HepG2 (cell line): ENCODE results near the gene METTL4.

ENCODE experiments used
- ELF4 ChIP-seq: sonication (generic); formaldehyde crosslinking; IDR thresholded peaks from 2 replicates; pipeline ENCODE4 v1.5.0; 2020; ENCODE audit warnings: missing genetic modification reagents, mild to moderate bottlenecking, moderate library complexity, borderline replicate concordance
- EZH2 ChIP-seq: conservative IDR thresholded peaks from 2 replicates; pipeline ENCODE4 v1.6.1; 2012; ENCODE audit warnings: mild to moderate bottlenecking, low read depth, low read length, moderate library complexity
- MXI1 ChIP-seq: IDR thresholded peaks from 3 replicates; pipeline ENCODE4 v1.6.1; 2012; ENCODE audit warnings: low read depth, low read length, inconsistent platforms, borderline replicate concordance
- PRDM10 ChIP-seq: sonication (generic); formaldehyde crosslinking; IDR thresholded peaks from 2 replicates; pipeline ENCODE4 v1.4.0; 2020; ENCODE audit warnings: low read depth, missing genetic modification reagents
- RAD21 ChIP-seq: fragments of 450-650 bp; formaldehyde crosslinking; IDR thresholded peaks from 2 replicates; pipeline ENCODE4 v1.5.0; 2020; ENCODE audit warnings: mild to moderate bottlenecking
- SKI ChIP-seq: fragments of 450-650 bp; IDR thresholded peaks from one replicate; pipeline ENCODE4 v1.6.1; 2018; ENCODE audit warnings: mild to moderate bottlenecking; ENCODE audit not compliant: partially characterized antibody
- ZBTB7A ChIP-seq: sonication (generic); formaldehyde crosslinking; IDR thresholded peaks from 2 replicates; pipeline ENCODE4 v1.8.0; 2022; ENCODE audit warnings: mild to moderate bottlenecking, missing genetic modification reagents
- ZNF274 ChIP-seq: sonication (generic); formaldehyde crosslinking; IDR thresholded peaks from 2 replicates; pipeline ENCODE4 v1.5.1; 2020; ENCODE audit warnings: mild to moderate bottlenecking, missing genetic modification reagents
- ZNF740 ChIP-seq: sonication (generic); formaldehyde crosslinking; IDR thresholded peaks from 2 replicates; pipeline ENCODE4 v1.4.0; 2020; ENCODE audit warnings: missing genetic modification reagents
- ZNF777 ChIP-seq: sonication (generic); formaldehyde crosslinking; IDR thresholded peaks from 2 replicates; pipeline ENCODE4 v1.4.0; 2020; ENCODE audit warnings: missing genetic modification reagents
- TF ChIP-seq, protein P1 (sequence below): IDR thresholded peaks from 2 replicates; pipeline ENCODE4 v1.6.1; 2012; ENCODE audit warnings: low read length, improper control_type of control experiment
- TF ChIP-seq, protein P2 (sequence below): sonication (generic); formaldehyde crosslinking; IDR thresholded peaks from one replicate; pipeline ENCODE4 v1.5.1; 2020; ENCODE audit warnings: mild to moderate bottlenecking, missing genetic modification reagents; ENCODE audit errors: not compliant biosample characterization

GRCh38 chr18:2549462-2549861, 21.8 kb downstream of the METTL4 start:
- TF ChIP-seq SKI = no peak
- TF ChIP-seq PRDM10 = no peak
- TF ChIP-seq EZH2 = no peak
- TF ChIP-seq ZBTB7A (CRISPR knock-in tag) = no peak
- TF ChIP-seq ZNF274 (CRISPR knock-in tag) = no peak
- TF ChIP-seq ELF4 (CRISPR knock-in tag) = no peak
- TF ChIP-seq, protein P1, sequence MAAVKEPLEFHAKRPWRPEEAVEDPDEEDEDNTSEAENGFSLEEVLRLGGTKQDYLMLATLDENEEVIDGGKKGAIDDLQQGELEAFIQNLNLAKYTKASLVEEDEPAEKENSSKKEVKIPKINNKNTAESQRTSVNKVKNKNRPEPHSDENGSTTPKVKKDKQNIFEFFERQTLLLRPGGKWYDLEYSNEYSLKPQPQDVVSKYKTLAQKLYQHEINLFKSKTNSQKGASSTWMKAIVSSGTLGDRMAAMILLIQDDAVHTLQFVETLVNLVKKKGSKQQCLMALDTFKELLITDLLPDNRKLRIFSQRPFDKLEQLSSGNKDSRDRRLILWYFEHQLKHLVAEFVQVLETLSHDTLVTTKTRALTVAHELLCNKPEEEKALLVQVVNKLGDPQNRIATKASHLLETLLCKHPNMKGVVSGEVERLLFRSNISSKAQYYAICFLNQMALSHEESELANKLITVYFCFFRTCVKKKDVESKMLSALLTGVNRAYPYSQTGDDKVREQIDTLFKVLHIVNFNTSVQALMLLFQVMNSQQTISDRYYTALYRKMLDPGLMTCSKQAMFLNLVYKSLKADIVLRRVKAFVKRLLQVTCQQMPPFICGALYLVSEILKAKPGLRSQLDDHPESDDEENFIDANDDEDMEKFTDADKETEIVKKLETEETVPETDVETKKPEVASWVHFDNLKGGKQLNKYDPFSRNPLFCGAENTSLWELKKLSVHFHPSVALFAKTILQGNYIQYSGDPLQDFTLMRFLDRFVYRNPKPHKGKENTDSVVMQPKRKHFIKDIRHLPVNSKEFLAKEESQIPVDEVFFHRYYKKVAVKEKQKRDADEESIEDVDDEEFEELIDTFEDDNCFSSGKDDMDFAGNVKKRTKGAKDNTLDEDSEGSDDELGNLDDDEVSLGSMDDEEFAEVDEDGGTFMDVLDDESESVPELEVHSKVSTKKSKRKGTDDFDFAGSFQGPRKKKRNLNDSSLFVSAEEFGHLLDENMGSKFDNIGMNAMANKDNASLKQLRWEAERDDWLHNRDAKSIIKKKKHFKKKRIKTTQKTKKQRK = no peak
- no peak for TF ChIP-seq MXI1
- TF ChIP-seq RAD21 (CRISPR knock-in tag) = no peak
- TF ChIP-seq, protein P2, sequence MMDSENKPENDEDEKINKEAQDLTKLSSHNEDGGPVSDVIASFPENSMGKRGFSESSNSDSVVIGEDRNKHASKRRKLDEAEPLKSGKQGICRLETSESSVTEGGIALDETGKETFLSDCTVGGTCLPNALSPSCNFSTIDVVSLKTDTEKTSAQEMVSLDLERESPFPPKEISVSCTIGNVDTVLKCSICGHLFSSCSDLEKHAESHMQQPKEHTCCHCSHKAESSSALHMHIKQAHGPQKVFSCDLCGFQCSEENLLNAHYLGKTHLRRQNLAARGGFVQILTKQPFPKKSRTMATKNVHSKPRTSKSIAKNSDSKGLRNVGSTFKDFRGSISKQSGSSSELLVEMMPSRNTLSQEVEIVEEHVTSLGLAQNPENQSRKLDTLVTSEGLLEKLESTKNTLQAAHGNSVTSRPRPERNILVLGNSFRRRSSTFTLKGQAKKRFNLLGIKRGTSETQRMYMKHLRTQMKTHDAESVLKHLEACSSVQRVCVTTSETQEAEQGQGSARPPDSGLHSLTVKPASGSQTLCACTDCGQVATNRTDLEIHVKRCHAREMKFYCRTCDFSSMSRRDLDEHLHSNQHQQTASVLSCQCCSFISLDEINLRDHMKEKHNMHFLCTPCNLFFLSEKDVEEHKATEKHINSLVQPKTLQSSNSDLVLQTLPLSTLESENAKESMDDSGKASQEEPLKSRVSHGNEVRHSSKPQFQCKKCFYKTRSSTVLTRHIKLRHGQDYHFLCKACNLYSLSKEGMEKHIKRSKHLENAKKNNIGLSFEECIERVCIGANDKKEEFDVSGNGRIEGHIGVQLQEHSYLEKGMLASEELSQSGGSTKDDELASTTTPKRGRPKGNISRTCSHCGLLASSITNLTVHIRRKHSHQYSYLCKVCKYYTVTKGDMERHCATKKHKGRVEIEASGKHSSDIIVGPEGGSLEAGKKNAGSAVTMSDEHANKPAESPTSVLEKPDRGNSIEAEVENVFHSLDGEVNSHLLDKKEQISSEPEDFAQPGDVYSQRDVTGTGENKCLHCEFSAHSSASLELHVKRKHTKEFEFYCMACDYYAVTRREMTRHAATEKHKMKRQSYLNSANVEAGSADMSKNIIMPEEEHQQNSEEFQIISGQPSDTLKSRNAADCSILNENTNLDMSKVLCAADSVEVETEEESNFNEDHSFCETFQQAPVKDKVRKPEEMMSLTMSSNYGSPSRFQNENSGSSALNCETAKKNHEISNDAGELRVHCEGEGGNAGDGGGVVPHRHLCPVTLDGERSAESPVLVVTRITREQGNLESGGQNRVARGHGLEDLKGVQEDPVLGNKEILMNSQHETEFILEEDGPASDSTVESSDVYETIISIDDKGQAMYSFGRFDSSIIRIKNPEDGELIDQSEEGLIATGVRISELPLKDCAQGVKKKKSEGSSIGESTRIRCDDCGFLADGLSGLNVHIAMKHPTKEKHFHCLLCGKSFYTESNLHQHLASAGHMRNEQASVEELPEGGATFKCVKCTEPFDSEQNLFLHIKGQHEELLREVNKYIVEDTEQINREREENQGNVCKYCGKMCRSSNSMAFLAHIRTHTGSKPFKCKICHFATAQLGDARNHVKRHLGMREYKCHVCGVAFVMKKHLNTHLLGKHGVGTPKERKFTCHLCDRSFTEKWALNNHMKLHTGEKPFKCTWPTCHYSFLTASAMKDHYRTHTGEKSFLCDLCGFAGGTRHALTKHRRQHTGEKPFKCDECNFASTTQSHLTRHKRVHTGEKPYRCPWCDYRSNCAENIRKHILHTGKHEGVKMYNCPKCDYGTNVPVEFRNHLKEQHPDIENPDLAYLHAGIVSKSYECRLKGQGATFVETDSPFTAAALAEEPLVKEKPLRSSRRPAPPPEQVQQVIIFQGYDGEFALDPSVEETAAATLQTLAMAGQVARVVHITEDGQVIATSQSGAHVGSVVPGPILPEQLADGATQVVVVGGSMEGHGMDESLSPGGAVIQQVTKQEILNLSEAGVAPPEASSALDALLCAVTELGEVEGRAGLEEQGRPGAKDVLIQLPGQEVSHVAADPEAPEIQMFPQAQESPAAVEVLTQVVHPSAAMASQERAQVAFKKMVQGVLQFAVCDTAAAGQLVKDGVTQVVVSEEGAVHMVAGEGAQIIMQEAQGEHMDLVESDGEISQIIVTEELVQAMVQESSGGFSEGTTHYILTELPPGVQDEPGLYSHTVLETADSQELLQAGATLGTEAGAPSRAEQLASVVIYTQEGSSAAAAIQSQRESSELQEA (CRISPR knock-in tag) = no peak
- no peak for TF ChIP-seq ZNF740 (CRISPR knock-in tag)
- TF ChIP-seq ZNF777 (CRISPR knock-in tag) = no peak
